Panc1 (cell line): ENCODE data around the gene ZNF319. TPM values are rescaled to one million over a fixed set of nuclear protein-coding genes. Genes with fewer than 3 reads are reported as not detected.

Experiments
- ATAC-seq: fragments of 200-7000 bp; cut with Tn5 transposase; 2 replicates; pipeline ENCODE4 v1.9.1; 2020; ENCODE audit warnings: mild to moderate bottlenecking, moderate library complexity
- BruUV-seq: library from RNA; stranded (reverse); fragments of 400-500 nt; replicated peaks from 2 replicates; lab custom pipeline; 2021; lab: Mats Ljungman, UMichigan
- CTCF ChIA-PET: fragments of 300-600 bp; sonication (Branson Sonifier 250); formaldehyde crosslinking; loops from one replicate; lab custom pipeline; 2022; ENCODE audit warnings: antibody characterized with exemption; lab: Charles Lee
- POLR2A ChIA-PET: fragments of 300-600 bp; sonication (Branson Sonifier 250); formaldehyde crosslinking; loops from one replicate; lab custom pipeline; 2022; ENCODE audit warnings: antibody characterized with exemption; lab: Charles Lee
- DNase-seq: peaks from one replicate; pipeline ENCODE4 v3.0.0-alpha.2; 2010; ENCODE audit warnings: low read depth, low spot score
- H3K27ac ChIP-seq: 2 replicates; pipeline ENCODE4 v1.5.1; 2011; ENCODE audit warnings: mild to moderate bottlenecking, low read length, inconsistent platforms
- H3K27me3 ChIP-seq: fragments of 200-500 bp; sonication (Bioruptor generic); 2 replicates; pipeline ENCODE4 v1.6.0; 2014; ENCODE audit warnings: low read length, inconsistent platforms; ENCODE audit not compliant: control insufficient read depth, insufficient read depth
- H3K36me3 ChIP-seq: fragments of 200-500 bp; sonication (Bioruptor generic); 2 replicates; pipeline ENCODE4 v1.5.1; 2014; ENCODE audit warnings: inconsistent platforms, mild to moderate bottlenecking, low read length, moderate library complexity; ENCODE audit not compliant: control insufficient read depth, insufficient read depth
- H3K4me1 ChIP-seq: 2 replicates; pipeline ENCODE4 v1.5.1; 2011; ENCODE audit warnings: inconsistent platforms, mild to moderate bottlenecking, low read length, moderate library complexity; ENCODE audit not compliant: control insufficient read depth, insufficient read depth
- H3K4me3 ChIP-seq, 2 experiments: 2 replicates each; pipeline ENCODE4 v1.5.1; 2011 to 2012; ENCODE audit warnings: low read depth in 2 of 2, low read length in 2 of 2, mild to moderate bottlenecking in 2 of 2, inconsistent platforms in 1 of 2, moderate library complexity in 1 of 2
- H3K9me3 ChIP-seq: fragments of 200-500 bp; sonication (Bioruptor generic); 2 replicates; pipeline ENCODE4 v1.5.1; 2014; ENCODE audit warnings: low read depth, mild to moderate bottlenecking, inconsistent platforms, low read length, moderate library complexity; ENCODE audit not compliant: control insufficient read depth, insufficient read depth
- CTCF ChIP-seq: fragments of 450-650 bp; IDR thresholded peaks from 2 replicates; pipeline ENCODE4 v1.5.1; 2017; ENCODE audit warnings: mild to moderate bottlenecking
- POLR2AphosphoS5 ChIP-seq: IDR thresholded peaks from 2 replicates; pipeline ENCODE4 v1.6.1; 2012; ENCODE audit warnings: mild to moderate bottlenecking, low read depth, low read length, moderate library complexity
- REST ChIP-seq, 2 experiments: IDR thresholded peaks; 2 replicates each; pipeline ENCODE4 v1.6.1; 2011 to 2012; ENCODE audit warnings: low read depth in 2 of 2, control low read depth in 1 of 2, low read length in 1 of 2, mild to moderate bottlenecking in 1 of 2, moderate library complexity in 1 of 2; ENCODE audit not compliant: insufficient read depth in 1 of 2
- SIN3A ChIP-seq: IDR thresholded peaks from 2 replicates; pipeline ENCODE4 v1.6.1; 2012; ENCODE audit warnings: low read depth, mild to moderate bottlenecking, low read length, moderate library complexity, borderline replicate concordance; ENCODE audit not compliant: insufficient read depth
- TCF7L2 ChIP-seq: IDR thresholded peaks from 2 replicates; pipeline ENCODE4 v1.6.1; 2011; ENCODE audit warnings: mild to moderate bottlenecking, low read depth, low read length, inconsistent platforms
- in situ Hi-C: cut with HindIII; loops from 2 replicates; pipeline ENCODE4 v1.10.0; 2016; ENCODE audit warnings: low sequenced_read_pairs, low pct_unique_long_range_greater_than_20kb
- intact Hi-C: fragments of 100-400 bp; cut with micrococcal nuclease; formaldehyde crosslinking; loops from one replicate; pipeline ENCODE4 v1.10.0; 2022; ENCODE audit not compliant: unreplicated experiment
- total RNA-seq: library from RNA; stranded (reverse); gene quantifications from one replicate; pipeline ENCODE4 v1.2.1, GENCODE V29; 2021; ENCODE audit not compliant: unreplicated experiment

Gene ZNF319
- total RNA-seq, 1 experiment from 2014 or later: 6.5 TPM

- H3K27me3 ChIP-seq: no peaks in the 10 kb centered on the region
- TF ChIP-seq POLR2AphosphoS5 (no peak), REST (IDR thresholded peaks at IDR 0.05; ENCODE audit: insufficient read depth in 1 of 2, low read depth in 2 of 2, low read length in 1 of 2) (no peak), CTCF (no peak), SIN3A (no peak), TCF7L2 (no peak)
- CTCF ChIA-PET: no interaction called here
- H3K4me3 ChIP-seq: no peak overlapping the region
- ATAC-seq (no peak), DNase-seq (no peak)
- no peak overlapping the region for H3K27ac ChIP-seq
- POLR2A ChIA-PET: no interaction called here
- in situ Hi-C loops (no loop called here), intact Hi-C loops (no loop called here)
- H3K9me3 ChIP-seq: no peaks in the 10 kb centered on the region
- no peaks in the 10 kb centered on the region for H3K4me1 ChIP-seq
- BruUV-seq: no TSS peak
- H3K36me3 ChIP-seq: no peaks in the 10 kb centered on the region
Observed at GRCh38 chr16:57976331-57976796, 24.1 kb downstream of the ZNF319 start.

- no peak for ATAC-seq
- Histone ChIP-seq H3K27me3 (no peaks in the 10 kb centered on the region), H3K27ac (no peak overlapping the region), H3K4me3 (no peak overlapping the region), H3K36me3 (no peaks in the 10 kb centered on the region), H3K9me3 (no peaks in the 10 kb centered on the region), H3K4me1 (no peaks in the 10 kb centered on the region)
- no TSS peak for BruUV-seq
- in situ Hi-C loops: no loop called here
- TF ChIP-seq SIN3A: no peak
- no peak for TF ChIP-seq TCF7L2
- no peak for TF ChIP-seq POLR2AphosphoS5
- no peak for TF ChIP-seq REST (IDR thresholded peaks at IDR 0.05; ENCODE audit: insufficient read depth in 1 of 2, low read depth in 2 of 2, low read length in 1 of 2)
- TF ChIP-seq CTCF: no peak
- no peak for DNase-seq
- intact Hi-C loops: no loop called here
- POLR2A ChIA-PET: no interaction called here
- CTCF ChIA-PET: no interaction called here
Observed at GRCh38 chr16:57972306-57972705, 28.2 kb downstream of the ZNF319 start.
